Endothelial cell of umbilical vein (primary cell): ENCODE results near the gene MYO1H. TPM values are rescaled to one million over a fixed set of nuclear protein-coding genes. Genes with fewer than 3 reads are reported as not detected.

Source experiments
- BruUV-seq: library from RNA; stranded (reverse); fragments of 400-500 nt; replicated peaks from 2 replicates; lab custom pipeline; 2021; lab: Mats Ljungman, UMichigan
- CTCF ChIA-PET: fragments of 300-600, 350-600 bp; sonication (Branson Sonifier 250); formaldehyde crosslinking; loops from one replicate; lab custom pipeline; 2021; ENCODE audit warnings: antibody characterized with exemption, inconsistent platforms; lab: Charles Lee
- POLR2A ChIA-PET: fragments of 300-600, 350-600 bp; sonication (Branson Sonifier 250); formaldehyde crosslinking; loops from one replicate; lab custom pipeline; 2021; ENCODE audit warnings: antibody characterized with exemption, inconsistent platforms; lab: Charles Lee
- DNase-seq: peaks from one replicate; pipeline ENCODE4 v3.0.0-alpha.2; 2011; ENCODE audit warnings: low read depth, low spot score
- FAIRE-seq: peaks from 2 replicates; lab custom pipeline; 2011; peaks lifted over from hg19 to GRCh38; lab: Jason Lieb, UNC
- H2AFZ ChIP-seq: 2 replicates; pipeline ENCODE4 v1.6.0; 2012; ENCODE audit warnings: low read depth, low read length, control low read depth, inconsistent platforms
- H3K27ac ChIP-seq: 2 replicates; pipeline ENCODE4 v1.5.1; 2011; ENCODE audit warnings: low read depth, mild to moderate bottlenecking, control low read depth, low read length, moderate library complexity; ENCODE audit not compliant: insufficient read depth
- H3K27me3 ChIP-seq, 2 experiments: 2 replicates each; pipeline versions ENCODE4 v1.6.0 to v1.6.1; 2011; ENCODE audit warnings: low read length in 2 of 2, mixed read lengths in 1 of 2; ENCODE audit not compliant: control insufficient read depth in 2 of 2, insufficient read depth in 2 of 2
- H3K36me3 ChIP-seq, 2 experiments: 2 replicates in 1 of 2; 3 replicates in 1 of 2; pipeline ENCODE4 v1.5.1; 2011; ENCODE audit warnings: low read length in 2 of 2, mild to moderate bottlenecking in 1 of 2, moderate library complexity in 1 of 2; ENCODE audit not compliant: control insufficient read depth in 2 of 2, insufficient read depth in 2 of 2; ENCODE audit errors: extremely low read depth in 1 of 2
- H3K4me1 ChIP-seq: 3 replicates; pipeline ENCODE4 v1.5.1; 2011; ENCODE audit warnings: mild to moderate bottlenecking, low read length; ENCODE audit not compliant: control insufficient read depth, insufficient read depth; ENCODE audit errors: extremely low read depth
- H3K4me2 ChIP-seq: 2 replicates; pipeline ENCODE4 v1.6.1; 2011; ENCODE audit warnings: low read length, control low read depth, mixed read lengths; ENCODE audit not compliant: insufficient read depth
- H3K4me3 ChIP-seq, 3 experiments: fragments of 200-600 bp in 1 of 3; sonication (generic), shearing (Covaris generic) in 1 of 3; replicated peaks in 1 of 3; 2 replicates each; pipeline ENCODE4 v1.5.1; 2011 to 2016; ENCODE audit warnings: control low read depth in 3 of 3, low read length in 3 of 3, mild to moderate bottlenecking in 2 of 3, inconsistent platforms in 1 of 3, low read depth in 1 of 3, moderate library complexity in 1 of 3; ENCODE audit not compliant: insufficient read depth in 1 of 3
- H3K79me2 ChIP-seq: 2 replicates; pipeline ENCODE4 v1.6.0; 2012; ENCODE audit warnings: low read length, inconsistent platforms; ENCODE audit not compliant: control insufficient read depth, insufficient read depth
- H3K9ac ChIP-seq: replicated peaks from 2 replicates; pipeline ENCODE3; 2011; ENCODE audit warnings: low read length, control low read depth; ENCODE audit not compliant: insufficient read depth; ENCODE audit errors: extremely low read depth
- H3K9me1 ChIP-seq: replicated peaks from 3 replicates; pipeline ENCODE4 v1.6.0; 2011; ENCODE audit warnings: mild to moderate bottlenecking, low read length; ENCODE audit not compliant: control insufficient read depth, insufficient read depth; ENCODE audit errors: extremely low read depth
- H3K9me3 ChIP-seq: replicated peaks from 2 replicates; pipeline ENCODE4 v1.5.1; 2012; ENCODE audit warnings: low read length, inconsistent platforms; ENCODE audit not compliant: control insufficient read depth, insufficient read depth
- H4K20me1 ChIP-seq: replicated peaks from 2 replicates; pipeline ENCODE3; 2011; ENCODE audit warnings: mild to moderate bottlenecking, low read length; ENCODE audit not compliant: control insufficient read depth, insufficient read depth; ENCODE audit errors: extremely low read depth
- EZH2 ChIP-seq: IDR thresholded peaks from 2 replicates; pipeline ENCODE4 v1.6.1; 2012; ENCODE audit warnings: borderline replicate concordance, low read depth, mild to moderate bottlenecking, moderate library complexity, low read length, inconsistent platforms; ENCODE audit not compliant: severe bottlenecking
- FOS ChIP-seq: IDR thresholded peaks from 2 replicates; pipeline ENCODE4 v1.6.1; 2011; ENCODE audit warnings: mild to moderate bottlenecking, low read length, moderate library complexity, borderline replicate concordance; ENCODE audit not compliant: insufficient read depth
- GATA2 ChIP-seq: IDR thresholded peaks from 2 replicates; pipeline ENCODE4 v1.7.0; 2011; ENCODE audit warnings: low read depth, mild to moderate bottlenecking, moderate library complexity, mixed read lengths, low read length; ENCODE audit not compliant: insufficient read length, insufficient read depth
- JUN ChIP-seq: IDR thresholded peaks from 2 replicates; pipeline ENCODE4 v1.6.1; 2011; ENCODE audit warnings: borderline replicate concordance, low read depth; ENCODE audit not compliant: insufficient read length, insufficient read depth
- MYC ChIP-seq: IDR thresholded peaks from one replicate; pipeline ENCODE4 v1.6.1; 2011; ENCODE audit warnings: mild to moderate bottlenecking, low read depth, low read length
- POLR2A ChIP-seq: IDR thresholded peaks from 2 replicates; pipeline ENCODE4 v1.6.1; 2012; ENCODE audit warnings: low read depth, mild to moderate bottlenecking, control low read depth, low read length
- POLR2AphosphoS5 ChIP-seq: IDR thresholded peaks from 2 replicates; pipeline ENCODE4 v1.6.1; 2012; ENCODE audit warnings: low read depth, mild to moderate bottlenecking, control low read depth, low read length, moderate library complexity; ENCODE audit not compliant: insufficient read depth
- dilution Hi-C: fragments of 300-500 bp; cut with MboI; formaldehyde crosslinking; loops from one replicate; pipeline ENCODE4 v1.15.0; 2019; ENCODE audit warnings: low sequenced_read_pairs; ENCODE audit not compliant: extremely low pct_ligation_motif_present
- intact Hi-C: fragments of 100-400 bp; cut with micrococcal nuclease; formaldehyde crosslinking; loops from one replicate; pipeline ENCODE4 v1.10.0; 2022
- polyA plus RNA-seq, 4 experiments: library from polyadenylated mRNA; depleted of rRNA in 3 of 4; stranded (reverse) in 3 of 4; unstranded in 1 of 4; fragments of >200 nt; gene quantifications; 2 replicates each; pipeline versions ENCODE4 v1.2.1 to v1.2.3, GENCODE V29; 2011 to 2012; ENCODE audit warnings: missing spikeins in 1 of 4
- total RNA-seq: library from RNA; stranded (reverse); gene quantifications from 2 replicates; pipeline ENCODE4 v1.2.3, GENCODE V29; 2021
- TF ChIP-seq, protein P1 (sequence below): IDR thresholded peaks from 2 replicates; pipeline ENCODE4 v1.6.1; 2011; ENCODE audit not compliant: insufficient read depth, insufficient read length
- TF ChIP-seq, protein P2 (sequence below), 2 donors: IDR thresholded peaks; 1 replicate in 1 of 2; 2 replicates in 1 of 2; pipeline ENCODE4 v1.5.1; 2011; ENCODE audit warnings: low read length in 2 of 2, mild to moderate bottlenecking in 2 of 2, moderate library complexity in 2 of 2, control low read depth in 1 of 2, inconsistent platforms in 1 of 2, low read depth in 1 of 2; ENCODE audit not compliant: insufficient read depth in 1 of 2; ENCODE audit errors: extremely low read depth in 1 of 2

Gene MYO1H
- total and polyA plus RNA-seq, 2 donors (not counting 3 experiments of a cell fraction or from before 2014, with no cell fraction given), result not detected

DNA sequence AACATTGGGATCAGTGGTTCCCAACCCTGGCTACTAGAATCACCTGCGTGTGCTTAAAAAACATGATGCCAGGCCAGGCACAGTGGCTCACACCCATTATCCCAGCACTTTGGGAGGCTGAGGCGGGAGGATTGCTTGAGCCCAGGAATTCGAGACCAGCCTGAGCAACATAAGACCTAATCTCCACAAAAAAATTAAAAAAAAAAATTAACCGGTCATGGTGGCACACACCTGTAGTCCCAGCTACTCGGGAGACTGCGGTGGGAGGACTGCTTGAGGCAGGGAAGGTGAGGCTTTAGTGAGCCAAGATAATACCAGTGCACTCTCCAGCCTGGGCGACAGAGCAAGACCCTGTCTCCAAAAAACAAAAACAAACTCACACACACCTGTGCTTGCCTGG, 127.4 kb downstream of the MYO1H start:
- Histone ChIP-seq H3K9me1 (no peaks in the 10 kb centered on the region), H3K4me1 (peaks cover 19% of the 10 kb centered on the region), H3K9me3 (no peaks in the 10 kb centered on the region), H3K27ac (no peak overlapping the region), H3K79me2 (peaks cover 87% of the 10 kb centered on the region), H2AFZ (no peak overlapping the region), H3K36me3 (peaks cover under 1 to 3% of the 10 kb centered on the region in 2 experiments), H3K27me3 (no peaks in the 10 kb centered on the region), H3K4me2 (peak overlapping the region; percentile 87), H3K4me3 (no peak overlapping the region), H3K9ac (no peak overlapping the region), H4K20me1 (peaks cover 3% of the 10 kb centered on the region)
- intact Hi-C loops (loop anchor here (5.0 kb wide), 1 partner anchor 97 kb away; the partner anchor contains the start of genes MMAB and MVK), dilution Hi-C loops (no loop called here)
- POLR2A ChIA-PET, result no interaction called here
- DNase-seq (no peak), FAIRE-seq (no peak)
- TF ChIP-seq POLR2A (no peak), EZH2 (no peak), JUN (no peak), FOS (no peak), POLR2AphosphoS5 (no peak), MYC (no peak), GATA2 (no peak)
- TF ChIP-seq, protein P1, sequence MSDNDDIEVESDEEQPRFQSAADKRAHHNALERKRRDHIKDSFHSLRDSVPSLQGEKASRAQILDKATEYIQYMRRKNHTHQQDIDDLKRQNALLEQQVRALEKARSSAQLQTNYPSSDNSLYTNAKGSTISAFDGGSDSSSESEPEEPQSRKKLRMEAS, result no peak
- TF ChIP-seq, protein P2, sequence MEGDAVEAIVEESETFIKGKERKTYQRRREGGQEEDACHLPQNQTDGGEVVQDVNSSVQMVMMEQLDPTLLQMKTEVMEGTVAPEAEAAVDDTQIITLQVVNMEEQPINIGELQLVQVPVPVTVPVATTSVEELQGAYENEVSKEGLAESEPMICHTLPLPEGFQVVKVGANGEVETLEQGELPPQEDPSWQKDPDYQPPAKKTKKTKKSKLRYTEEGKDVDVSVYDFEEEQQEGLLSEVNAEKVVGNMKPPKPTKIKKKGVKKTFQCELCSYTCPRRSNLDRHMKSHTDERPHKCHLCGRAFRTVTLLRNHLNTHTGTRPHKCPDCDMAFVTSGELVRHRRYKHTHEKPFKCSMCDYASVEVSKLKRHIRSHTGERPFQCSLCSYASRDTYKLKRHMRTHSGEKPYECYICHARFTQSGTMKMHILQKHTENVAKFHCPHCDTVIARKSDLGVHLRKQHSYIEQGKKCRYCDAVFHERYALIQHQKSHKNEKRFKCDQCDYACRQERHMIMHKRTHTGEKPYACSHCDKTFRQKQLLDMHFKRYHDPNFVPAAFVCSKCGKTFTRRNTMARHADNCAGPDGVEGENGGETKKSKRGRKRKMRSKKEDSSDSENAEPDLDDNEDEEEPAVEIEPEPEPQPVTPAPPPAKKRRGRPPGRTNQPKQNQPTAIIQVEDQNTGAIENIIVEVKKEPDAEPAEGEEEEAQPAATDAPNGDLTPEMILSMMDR (IDR thresholded peaks at IDR 0.05; ENCODE audit: extremely low read depth in 1 of 2, insufficient read depth in 1 of 2, low read depth in 1 of 2, low read length in 2 of 2), result no peak
- BruUV-seq, result no TSS peak
- CTCF ChIA-PET, result interaction anchor here (1.0 to 10.1 kb wide), 2 partner anchors 42 to 300 kb away, joined by 3 to 91 read pairs; no protein-coding TSS in a partner anchor
